ENCODE data around the gene PTPRM.

The PTPRM gene

DNA sequence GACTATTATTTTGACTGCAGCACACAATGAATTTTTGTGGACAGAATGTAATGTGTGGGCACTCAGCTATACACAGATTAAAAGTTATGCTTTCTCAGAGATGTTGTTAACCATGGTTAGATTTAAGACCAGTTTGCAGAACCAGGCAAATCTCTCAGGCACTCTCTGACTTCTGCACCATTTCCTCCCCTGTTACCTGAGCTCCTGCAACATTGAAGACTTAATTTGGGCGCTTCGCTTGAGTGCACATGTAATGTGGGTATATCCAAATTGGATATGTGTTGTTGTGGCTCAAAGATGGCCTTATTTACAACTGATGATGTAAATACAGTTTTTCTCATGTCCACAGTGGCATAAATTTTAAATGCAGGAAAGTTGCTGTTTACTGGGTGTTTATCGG lies 469.4 kb downstream of the PTPRM start (continued):
- no peak for TF ChIP-seq ZNF747 (tag by site-specific recombination; IDR thresholded peaks at IDR 0.05)
- TF ChIP-seq ZNF558 (tag by site-specific recombination; IDR thresholded peaks at IDR 0.05): no peak
- TF ChIP-seq ZNF138 (tag by site-specific recombination; IDR thresholded peaks at IDR 0.05; ENCODE audit: borderline replicate concordance): no peak

DNA sequence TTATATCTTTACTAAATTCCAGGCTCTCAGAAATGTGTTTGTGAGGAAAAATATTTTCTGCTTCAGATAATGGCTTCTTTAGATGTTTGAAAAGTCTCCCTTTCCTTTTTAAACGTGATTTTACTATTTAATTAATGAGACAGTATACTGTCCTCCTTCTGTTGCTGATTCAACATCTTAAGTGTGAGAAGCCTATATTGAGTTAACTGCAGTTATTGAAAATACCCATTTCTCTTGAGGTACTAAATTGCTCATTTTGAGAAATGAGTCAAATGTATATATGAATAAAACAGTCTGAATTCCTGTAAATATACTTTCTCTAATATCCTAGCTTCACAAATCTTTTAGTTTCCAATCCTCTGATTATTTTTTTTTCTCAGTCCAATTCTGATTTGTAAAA lies 470.2 kb downstream of the PTPRM start:
- no peak overlapping the region for H3K4me3 ChIP-seq (ENCODE audit: low read depth, low read length)
- no peak overlapping the region for H3K27ac ChIP-seq (ENCODE audit: extremely low read depth, low read depth, low read length)
- no peak for TF ChIP-seq ZFP3 (tag by site-specific recombination; IDR thresholded peaks at IDR 0.05; ENCODE audit: low read depth)
- no peak for TF ChIP-seq ZNF146 (tag by site-specific recombination; IDR thresholded peaks at IDR 0.05)
- TF ChIP-seq KLF10 (tag by site-specific recombination; IDR thresholded peaks at IDR 0.05): no peak
- TF ChIP-seq ZNF138 (tag by site-specific recombination; IDR thresholded peaks at IDR 0.05; ENCODE audit: borderline replicate concordance): no peak
- TF ChIP-seq EGR2 (tag by site-specific recombination; IDR thresholded peaks at IDR 0.05; ENCODE audit: low read depth): no peak
- TF ChIP-seq, protein P1, sequence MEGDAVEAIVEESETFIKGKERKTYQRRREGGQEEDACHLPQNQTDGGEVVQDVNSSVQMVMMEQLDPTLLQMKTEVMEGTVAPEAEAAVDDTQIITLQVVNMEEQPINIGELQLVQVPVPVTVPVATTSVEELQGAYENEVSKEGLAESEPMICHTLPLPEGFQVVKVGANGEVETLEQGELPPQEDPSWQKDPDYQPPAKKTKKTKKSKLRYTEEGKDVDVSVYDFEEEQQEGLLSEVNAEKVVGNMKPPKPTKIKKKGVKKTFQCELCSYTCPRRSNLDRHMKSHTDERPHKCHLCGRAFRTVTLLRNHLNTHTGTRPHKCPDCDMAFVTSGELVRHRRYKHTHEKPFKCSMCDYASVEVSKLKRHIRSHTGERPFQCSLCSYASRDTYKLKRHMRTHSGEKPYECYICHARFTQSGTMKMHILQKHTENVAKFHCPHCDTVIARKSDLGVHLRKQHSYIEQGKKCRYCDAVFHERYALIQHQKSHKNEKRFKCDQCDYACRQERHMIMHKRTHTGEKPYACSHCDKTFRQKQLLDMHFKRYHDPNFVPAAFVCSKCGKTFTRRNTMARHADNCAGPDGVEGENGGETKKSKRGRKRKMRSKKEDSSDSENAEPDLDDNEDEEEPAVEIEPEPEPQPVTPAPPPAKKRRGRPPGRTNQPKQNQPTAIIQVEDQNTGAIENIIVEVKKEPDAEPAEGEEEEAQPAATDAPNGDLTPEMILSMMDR (tag by site-specific recombination; IDR thresholded peaks at IDR 0.05): no peak
- TF ChIP-seq ZNF747 (tag by site-specific recombination; IDR thresholded peaks at IDR 0.05): no peak
- no peak for TF ChIP-seq ZNF394 (tag by site-specific recombination; IDR thresholded peaks at IDR 0.05; ENCODE audit: borderline replicate concordance)
- TF ChIP-seq MEIS1 (CRISPR knock-in tag; IDR thresholded peaks at IDR 0.05; ENCODE audit: borderline replicate concordance): no peak
- TF ChIP-seq WT1 (tag by site-specific recombination; IDR thresholded peaks at IDR 0.05): no peak
- TF ChIP-seq ZNF391 (tag by site-specific recombination; IDR thresholded peaks at IDR 0.05; ENCODE audit: borderline replicate concordance, low read depth): no peak
- TF ChIP-seq ZNF2 (tag by site-specific recombination; IDR thresholded peaks at IDR 0.05): no peak
- TF ChIP-seq, protein P2, sequence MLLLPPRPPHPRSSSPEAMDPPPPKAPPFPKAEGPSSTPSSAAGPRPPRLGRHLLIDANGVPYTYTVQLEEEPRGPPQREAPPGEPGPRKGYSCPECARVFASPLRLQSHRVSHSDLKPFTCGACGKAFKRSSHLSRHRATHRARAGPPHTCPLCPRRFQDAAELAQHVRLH (tag by site-specific recombination; IDR thresholded peaks at IDR 0.05): no peak
- TF ChIP-seq ZNF658 (tag by site-specific recombination; IDR thresholded peaks at IDR 0.05): no peak
- TF ChIP-seq ZNF155 (tag by site-specific recombination; IDR thresholded peaks at IDR 0.05): no peak
- TF ChIP-seq ZNF341 (tag by site-specific recombination; IDR thresholded peaks at IDR 0.05; ENCODE audit: low read depth): no peak
- no peak for TF ChIP-seq ZNF514 (tag by site-specific recombination; IDR thresholded peaks at IDR 0.05)
- TF ChIP-seq ZNF214 (tag by site-specific recombination; IDR thresholded peaks at IDR 0.05; ENCODE audit: borderline replicate concordance): no peak
- CTCF ChIA-PET: interaction anchor here (0.6 to 1.0 kb wide), 2 partner anchors 301 to 412 kb away, joined by 3 to 4 read pairs; no protein-coding TSS in a partner anchor
- no peaks in the 10 kb centered on the region for H3K9me3 ChIP-seq (ENCODE audit: control insufficient read depth, insufficient read depth, low read depth, low read length)
- no peaks in the 10 kb centered on the region for H3K4me1 ChIP-seq (ENCODE audit: control insufficient read depth, insufficient read depth, low read length)
- H3K36me3 ChIP-seq (ENCODE audit: control insufficient read depth in 2 of 2, insufficient read depth in 1 of 2, low read length in 2 of 2): no peaks in the 10 kb centered on the region
- POLR2A ChIA-PET: no interaction called here

DNA sequence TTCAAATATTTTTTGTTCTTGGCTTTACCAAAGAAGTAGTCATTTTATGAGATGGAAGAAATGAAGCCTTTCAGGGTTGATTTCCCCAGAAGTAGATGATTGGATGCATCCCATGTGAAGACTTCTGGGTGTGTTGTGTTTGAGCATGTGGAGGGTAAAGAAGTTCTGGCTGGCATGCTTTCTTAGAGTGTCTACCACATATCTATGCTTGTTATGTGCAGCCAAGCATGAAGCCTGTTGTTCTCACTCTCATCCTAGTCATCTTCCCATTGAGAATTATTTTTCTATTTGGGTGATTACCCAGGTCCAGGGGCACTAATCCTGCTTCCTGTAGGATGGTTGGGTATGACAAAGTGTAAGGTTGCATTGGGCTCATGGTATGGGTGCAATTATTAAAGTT lies 472.9 kb downstream of the PTPRM start:
- Histone ChIP-seq H3K27ac (ENCODE audit: extremely low read depth, low read depth, low read length) (no peak overlapping the region), H3K4me3 (ENCODE audit: low read depth, low read length) (no peak overlapping the region), H3K4me1 (ENCODE audit: control insufficient read depth, insufficient read depth, low read length) (no peaks in the 10 kb centered on the region), H3K9me3 (ENCODE audit: control insufficient read depth, insufficient read depth, low read depth, low read length) (no peaks in the 10 kb centered on the region), H3K36me3 (ENCODE audit: control insufficient read depth in 2 of 2, insufficient read depth in 1 of 2, low read length in 2 of 2) (no peaks in the 10 kb centered on the region)
- CTCF ChIA-PET: interaction anchor here (0.8 kb wide), 1 partner anchor 350 kb away, joined by 5 read pairs; no protein-coding TSS in a partner anchor
- POLR2A ChIA-PET: no interaction called here
- TF ChIP-seq ZNF548 (tag by site-specific recombination; IDR thresholded peaks at IDR 0.05) (no peak), ZNF169 (tag by site-specific recombination; IDR thresholded peaks at IDR 0.05) (no peak), ZNF626 (tag by site-specific recombination; IDR thresholded peaks at IDR 0.05) (no peak), ZNF501 (tag by site-specific recombination; IDR thresholded peaks at IDR 0.05) (no peak), ZNF416 (tag by site-specific recombination; IDR thresholded peaks at IDR 0.05) (no peak), GLIS1 (tag by site-specific recombination; IDR thresholded peaks at IDR 0.05) (no peak), ZXDB (tag by site-specific recombination; IDR thresholded peaks at IDR 0.05) (no peak), ZNF596 (tag by site-specific recombination; IDR thresholded peaks at IDR 0.05) (no peak), ZNF600 (tag by site-specific recombination; IDR thresholded peaks at IDR 0.05) (no peak), ZNF555 (tag by site-specific recombination; conservative IDR thresholded peaks at IDR 0.05) (no peak)
- TF ChIP-seq, protein P3, sequence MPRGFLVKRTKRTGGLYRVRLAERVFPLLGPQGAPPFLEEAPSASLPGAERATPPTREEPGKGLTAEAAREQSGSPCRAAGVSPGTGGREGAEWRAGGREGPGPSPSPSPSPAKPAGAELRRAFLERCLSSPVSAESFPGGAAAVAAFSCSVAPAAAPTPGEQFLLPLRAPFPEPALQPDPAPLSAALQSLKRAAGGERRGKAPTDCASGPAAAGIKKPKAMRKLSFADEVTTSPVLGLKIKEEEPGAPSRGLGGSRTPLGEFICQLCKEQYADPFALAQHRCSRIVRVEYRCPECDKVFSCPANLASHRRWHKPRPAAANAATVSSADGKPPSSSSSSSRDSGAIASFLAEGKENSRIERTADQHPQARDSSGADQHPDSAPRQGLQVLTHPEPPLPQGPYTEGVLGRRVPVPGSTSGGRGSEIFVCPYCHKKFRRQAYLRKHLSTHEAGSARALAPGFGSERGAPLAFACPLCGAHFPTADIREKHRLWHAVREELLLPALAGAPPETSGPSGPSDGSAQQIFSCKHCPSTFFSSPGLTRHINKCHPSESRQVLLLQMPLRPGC (tag by site-specific recombination; IDR thresholded peaks at IDR 0.05): no peak
- TF ChIP-seq, protein P4, sequence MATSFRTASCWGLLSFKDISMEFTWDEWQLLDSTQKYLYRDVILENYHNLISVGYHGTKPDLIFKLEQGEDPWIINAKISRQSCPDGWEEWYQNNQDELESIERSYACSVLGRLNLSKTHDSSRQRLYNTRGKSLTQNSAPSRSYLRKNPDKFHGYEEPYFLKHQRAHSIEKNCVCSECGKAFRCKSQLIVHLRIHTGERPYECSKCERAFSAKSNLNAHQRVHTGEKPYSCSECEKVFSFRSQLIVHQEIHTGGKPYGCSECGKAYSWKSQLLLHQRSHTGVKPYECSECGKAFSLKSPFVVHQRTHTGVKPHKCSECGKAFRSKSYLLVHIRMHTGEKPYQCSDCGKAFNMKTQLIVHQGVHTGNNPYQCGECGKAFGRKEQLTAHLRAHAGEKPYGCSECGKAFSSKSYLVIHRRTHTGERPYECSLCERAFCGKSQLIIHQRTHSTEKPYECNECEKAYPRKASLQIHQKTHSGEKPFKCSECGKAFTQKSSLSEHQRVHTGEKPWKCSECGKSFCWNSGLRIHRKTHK (tag by site-specific recombination; IDR thresholded peaks at IDR 0.05): no peak
- TF ChIP-seq, protein P2 (tag by site-specific recombination; IDR thresholded peaks at IDR 0.05): no peak

All from HEK293 (cell line).